GM10248 (cell line): Measurements from ENCODE around the gene HDAC5.

ENCODE experiments used
- CTCF ChIA-PET: fragments of 300-600 bp; sonication (Branson Sonifier 250); formaldehyde crosslinking; extraction: SDS; loops from one replicate; lab custom pipeline; 2021; ENCODE audit warnings: antibody characterized with exemption; lab: Yijun Ruan, JAX
- POLR2A ChIA-PET: fragments of 350-650 bp; sonication (Branson Sonifier 250); formaldehyde crosslinking; extraction: SDS; loops from one replicate; lab custom pipeline; 2020; ENCODE audit warnings: antibody characterized with exemption; lab: Yijun Ruan, JAX
- DNase-seq: peaks from one replicate; pipeline ENCODE4 v3.0.0; 2012; ENCODE audit errors: extremely low spot score
- CTCF ChIP-seq: IDR thresholded peaks from 2 replicates; pipeline ENCODE4 v1.5.1; 2012; ENCODE audit warnings: mild to moderate bottlenecking, low read depth; ENCODE audit errors: extremely low read depth, missing control alignments, control extremely low read depth

Gene HDAC5

GRCh38 chr17:44078412-44078811 lies 45.0 kb downstream of the HDAC5 start:
- DNase-seq: no peak
- TF ChIP-seq CTCF: no peak
- CTCF ChIA-PET: no interaction called here
- POLR2A ChIA-PET: no interaction called here

DNA sequence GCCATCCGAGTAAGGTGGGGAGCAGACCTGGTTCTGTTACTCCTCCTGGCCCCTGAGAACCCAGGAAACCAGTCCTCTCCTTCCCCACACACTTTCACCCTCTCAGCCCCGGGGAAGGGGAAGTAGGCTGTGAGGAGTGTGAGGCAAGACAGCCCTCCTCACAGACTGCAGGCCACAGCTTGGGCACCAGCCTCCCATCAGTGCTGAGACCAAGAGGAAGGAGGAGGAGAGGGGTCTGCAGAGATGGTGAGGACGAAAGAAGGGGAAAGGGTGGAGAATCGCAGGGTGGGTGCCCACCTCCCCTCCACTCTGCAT lies 45.9 kb downstream of the HDAC5 start:
- DNase-seq: no peak
- POLR2A ChIA-PET: no interaction called here

DNA sequence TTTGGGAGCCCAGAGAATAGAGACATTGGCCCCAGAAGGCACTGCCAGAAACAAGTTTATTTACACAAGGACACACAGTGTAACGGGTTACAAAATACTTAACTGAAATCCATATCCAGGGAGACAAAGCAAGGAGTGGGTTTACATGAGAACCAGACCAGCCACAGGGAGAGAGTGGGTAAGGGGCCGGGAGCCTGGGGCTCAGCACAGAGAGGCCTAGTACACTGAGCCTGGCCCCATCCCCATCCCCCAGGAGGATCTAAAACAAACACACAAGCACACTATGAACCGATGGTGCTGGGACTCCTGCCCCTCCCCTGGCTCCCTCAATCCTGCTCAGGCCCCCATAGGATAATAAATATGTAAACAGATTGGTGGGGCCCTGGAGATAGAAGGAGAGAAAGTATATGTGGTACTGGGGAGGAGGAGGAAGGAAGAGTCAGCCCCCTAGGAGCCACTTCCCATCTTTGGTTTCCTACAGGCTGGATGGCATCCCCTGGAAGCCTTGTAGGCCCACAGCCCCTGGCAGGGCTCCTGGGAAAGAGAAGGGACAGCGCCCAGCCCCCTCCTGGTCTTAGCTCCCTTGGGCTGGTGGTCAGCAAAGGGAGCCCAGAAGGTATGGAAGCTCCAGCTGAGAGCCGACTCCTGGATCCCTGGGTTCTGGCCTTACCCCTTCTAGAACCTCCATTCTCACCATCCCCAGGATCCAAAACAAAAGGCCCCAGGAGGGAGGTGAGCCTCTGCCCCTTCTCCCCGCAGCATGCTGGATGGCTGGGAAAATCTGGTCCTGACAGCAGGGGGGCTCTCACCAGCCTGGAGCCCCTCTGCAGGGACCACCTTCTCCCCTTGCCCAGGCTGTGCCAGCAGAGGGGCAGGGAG lies 46.5 kb downstream of the HDAC5 start:
- DNase-seq: no peak
- ChIA-PET POLR2A (no interaction called here), CTCF (no interaction called here)
- no peak for TF ChIP-seq CTCF

More for the DNA sequence above, 45.9 kb downstream of the HDAC5 start:
- CTCF ChIA-PET: no interaction called here
- no peak for TF ChIP-seq CTCF

GRCh38 chr17:44075598-44076293 lies 47.7 kb downstream of the HDAC5 start:
- DNase-seq: no peak
- ChIA-PET POLR2A (no interaction called here), CTCF (interaction anchor here (1.8 kb wide), 1 partner anchor 8 kb away, joined by 7 read pairs; no protein-coding TSS in a partner anchor)
- TF ChIP-seq CTCF: no peak

- ChIA-PET CTCF (interaction anchor here (0.9 to 1.8 kb wide), 4 partner anchors 9 to 40 kb away, joined by 3 to 7 read pairs (median 3); no protein-coding TSS in a partner anchor), POLR2A (interaction anchor here (0.7 kb wide), 1 partner anchor 98 kb away, joined by 3 read pairs; no protein-coding TSS in a partner anchor)
- no peak for TF ChIP-seq CTCF
- no peak for DNase-seq
Observed at GRCh38 chr17:44074911-44075285, 48.5 kb downstream of the HDAC5 start.

DNA sequence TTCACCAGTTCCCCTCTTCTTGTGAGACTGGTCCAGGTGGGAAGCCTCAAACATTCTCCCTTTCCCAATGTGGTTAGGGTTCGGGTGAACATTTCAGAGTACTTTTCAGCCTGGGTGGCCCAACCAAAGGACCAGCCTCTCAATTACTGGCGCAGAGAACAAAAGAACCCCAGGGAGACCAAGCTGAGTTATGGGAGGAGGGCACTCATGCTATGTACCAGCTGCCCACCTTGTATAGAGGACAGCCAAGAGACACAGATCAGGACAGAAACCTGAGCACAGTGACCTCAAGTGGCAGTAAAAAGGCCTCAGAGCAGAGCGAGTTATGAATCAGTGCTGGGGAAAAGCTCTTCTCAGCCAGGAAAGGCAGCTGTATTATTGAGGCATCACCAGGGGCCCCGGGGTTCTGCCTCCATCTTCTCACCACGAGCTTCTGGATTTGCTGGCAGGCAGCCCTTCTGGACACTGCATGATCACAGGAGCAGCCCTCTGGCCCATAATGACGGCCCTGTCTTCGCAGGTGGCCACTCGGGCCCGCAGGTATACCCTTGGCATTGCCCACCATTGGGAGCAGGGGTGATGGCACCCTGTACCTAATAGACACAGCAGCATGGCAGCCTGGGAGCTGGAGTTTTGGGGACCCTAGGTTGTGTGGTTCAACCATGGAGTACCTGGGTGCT lies 49.1 kb downstream of the HDAC5 start:
- POLR2A ChIA-PET: interaction anchor here (0.7 kb wide), 1 partner anchor 98 kb away, joined by 3 read pairs; no protein-coding TSS in a partner anchor
- CTCF ChIA-PET: interaction anchor here (0.9 to 1.8 kb wide), 4 partner anchors 9 to 41 kb away, joined by 3 to 7 read pairs (median 3); no protein-coding TSS in a partner anchor

More for the DNA sequence above, 49.1 kb downstream of the HDAC5 start:
- no peak for DNase-seq
- TF ChIP-seq CTCF: no peak
